ENCODE results near the gene CARD14.
"Not testable (repeated sequence)": the region's sequence is repeated elsewhere in the genome, so short reads cannot be mapped to it uniquely, and the experiment has no call there.

The CARD14 gene

DNA sequence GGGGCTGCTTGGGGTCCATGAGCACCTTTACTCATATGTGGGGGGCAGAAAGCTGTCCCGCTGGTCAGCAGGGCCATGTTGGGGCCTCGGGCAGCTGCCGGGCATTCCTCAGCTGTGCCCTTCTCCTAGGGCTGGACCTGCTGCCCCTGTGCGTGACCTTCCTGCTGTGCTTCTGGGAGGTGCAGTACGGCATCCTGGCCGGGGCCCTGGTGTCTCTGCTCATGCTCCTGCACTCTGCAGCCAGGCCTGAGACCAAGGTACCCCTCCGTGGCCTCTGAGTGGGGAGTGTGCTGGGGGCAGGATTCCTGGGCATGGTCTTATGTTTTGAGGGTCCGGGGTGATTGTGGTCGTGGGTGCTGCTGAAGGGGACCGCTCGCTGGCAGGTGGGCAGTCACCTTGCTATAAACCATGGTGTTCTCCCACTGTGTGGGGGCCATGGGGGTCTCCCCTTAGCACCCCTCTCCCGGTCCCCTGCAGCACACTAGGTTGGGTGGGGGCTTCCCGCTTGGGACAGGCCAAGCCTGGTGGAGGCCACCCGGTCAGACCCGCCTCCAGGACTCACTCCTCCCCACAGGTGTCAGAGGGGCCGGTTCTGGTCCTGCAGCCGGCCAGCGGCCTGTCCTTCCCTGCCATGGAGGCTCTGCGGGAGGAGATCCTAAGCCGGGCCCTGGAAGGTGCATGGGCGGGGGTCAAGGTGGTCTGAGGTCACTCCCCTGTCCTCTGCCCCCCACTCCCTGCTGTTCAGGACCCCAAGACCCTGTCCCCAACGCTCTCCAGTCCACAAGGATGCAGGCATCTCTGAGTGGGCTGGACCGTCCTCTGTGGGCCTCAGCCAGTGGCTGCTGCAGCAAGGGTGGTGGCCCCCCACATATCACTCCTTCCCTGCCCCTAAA is 78.4 kb downstream of the CARD14 start:
- no peaks in the 10 kb centered on the region for H3K9me3 ChIP-seq (ENCODE audit: low read length)
- no peaks in the 10 kb centered on the region for H3K27me3 ChIP-seq (ENCODE audit: control insufficient read depth in 1 of 2, insufficient read depth in 2 of 2, low read length in 2 of 2)
- H3K4me1 ChIP-seq (ENCODE audit: insufficient read depth, low read length): no peaks in the 10 kb centered on the region
- no peak overlapping the region for H3K9ac ChIP-seq (ENCODE audit: low read length)
- peaks cover 15% of the 10 kb centered on the region for H3K36me3 ChIP-seq (ENCODE audit: insufficient read depth, low read length)
- no peak overlapping the region for H3K4me3 ChIP-seq (ENCODE audit: low read depth in 1 of 2, low read length in 2 of 2)
- H3K27ac ChIP-seq (ENCODE audit: low read depth, low read length): no peak overlapping the region

DNA sequence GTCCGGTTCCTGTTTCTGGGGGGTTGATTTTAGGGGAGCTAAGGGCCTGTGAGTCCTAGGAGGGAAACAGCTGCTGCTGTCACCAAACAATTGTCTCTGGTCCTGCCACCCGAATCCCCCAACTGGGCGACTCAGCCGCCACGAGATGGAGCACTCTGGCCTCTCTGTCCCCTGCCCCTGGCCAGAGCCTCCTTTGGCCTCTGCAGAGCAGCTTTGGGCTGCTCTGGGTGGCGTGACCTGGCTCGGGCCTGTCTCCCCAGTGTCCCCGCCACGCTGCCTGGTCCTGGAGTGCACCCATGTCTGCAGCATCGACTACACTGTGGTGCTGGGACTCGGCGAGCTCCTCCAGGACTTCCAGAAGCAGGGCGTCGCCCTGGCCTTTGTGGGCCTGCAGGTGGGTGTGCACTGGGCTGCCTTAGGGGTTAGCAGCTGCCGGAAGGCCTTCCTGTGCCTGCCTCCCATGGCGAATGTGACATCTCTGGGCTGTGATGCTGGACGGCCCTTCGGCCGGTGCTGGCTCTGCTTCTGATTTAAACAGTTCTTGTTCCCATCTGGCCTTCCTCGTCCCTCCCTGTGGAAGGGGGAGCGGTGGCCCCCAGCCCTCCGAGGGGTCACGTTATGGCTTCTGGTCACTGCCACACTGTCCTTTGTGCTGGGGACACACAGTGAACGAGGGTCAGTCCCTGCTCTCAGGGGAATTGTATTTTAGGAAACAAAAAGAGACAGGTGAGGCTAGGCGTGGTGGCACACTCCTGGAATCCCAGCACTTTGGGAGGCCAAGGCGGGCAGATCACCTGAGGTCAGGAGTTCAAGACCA is 79.3 kb downstream of the CARD14 start:
- Histone ChIP-seq H3K9me3 (ENCODE audit: low read length) (no peaks in the 10 kb centered on the region), H3K27me3 (ENCODE audit: control insufficient read depth in 1 of 2, insufficient read depth in 2 of 2, low read length in 2 of 2) (no peaks in the 10 kb centered on the region), H3K4me3 (ENCODE audit: low read depth in 1 of 2, low read length in 2 of 2) (no peak overlapping the region), H3K4me1 (ENCODE audit: insufficient read depth, low read length) (no peaks in the 10 kb centered on the region), H3K27ac (ENCODE audit: low read depth, low read length) (no peak overlapping the region), H3K9ac (ENCODE audit: low read length) (no peak overlapping the region), H3K36me3 (ENCODE audit: insufficient read depth, low read length) (peaks cover 13% of the 10 kb centered on the region)

DNA sequence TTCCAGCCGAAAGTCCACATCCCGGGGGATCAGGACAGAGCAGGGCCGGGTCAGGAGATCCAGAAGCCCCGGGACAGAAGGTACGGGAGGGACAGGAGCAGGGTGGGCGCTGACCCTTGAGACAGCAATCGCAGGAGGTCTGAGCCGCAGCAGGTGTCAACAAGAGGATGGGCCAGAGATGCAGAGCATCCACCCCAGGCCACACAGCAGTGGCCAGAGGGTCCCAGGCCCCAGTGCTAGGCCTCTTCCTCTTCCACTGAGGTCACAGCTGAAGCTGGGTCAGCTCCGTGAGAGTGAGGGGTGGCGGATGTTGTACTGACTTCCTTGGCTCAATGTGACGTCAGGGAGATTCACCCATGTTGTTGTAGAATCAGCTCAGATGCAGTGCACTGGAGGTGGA is 82.1 kb downstream of the CARD14 start:
- Histone ChIP-seq H3K36me3 (ENCODE audit: insufficient read depth, low read length) (no peaks in the 10 kb centered on the region), H3K4me1 (ENCODE audit: insufficient read depth, low read length) (no peaks in the 10 kb centered on the region), H3K4me3 (ENCODE audit: low read depth in 1 of 2, low read length in 2 of 2) (no peak overlapping the region), H3K27ac (ENCODE audit: low read depth, low read length) (no peak overlapping the region), H3K9me3 (ENCODE audit: low read length) (no peaks in the 10 kb centered on the region), H3K9ac (ENCODE audit: low read length) (no peak overlapping the region), H3K27me3 (ENCODE audit: control insufficient read depth in 1 of 2, insufficient read depth in 2 of 2, low read length in 2 of 2) (no peaks in the 10 kb centered on the region)

DNA sequence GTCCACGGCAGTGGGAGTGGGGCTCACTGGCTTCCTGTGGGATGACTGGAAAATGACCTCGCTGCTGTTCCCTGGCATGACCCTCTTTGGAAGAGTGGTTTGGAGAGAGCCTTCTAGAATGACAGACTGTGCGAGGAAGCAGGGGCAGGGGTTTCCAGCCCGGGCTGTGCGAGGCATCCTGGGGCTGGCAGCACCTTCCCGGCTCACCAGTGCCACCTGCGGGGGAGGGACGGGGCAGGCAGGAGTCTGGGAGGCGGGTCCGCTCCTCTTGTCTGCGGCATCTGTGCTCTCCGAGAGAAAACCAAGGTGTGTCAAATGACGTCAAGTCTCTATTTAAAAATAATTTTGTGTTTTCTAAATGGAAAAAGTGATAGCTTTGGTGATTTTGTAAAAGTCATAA is 83.0 kb downstream of the CARD14 start:
- Histone ChIP-seq H3K27ac (ENCODE audit: low read depth, low read length) (no peak overlapping the region), H3K36me3 (ENCODE audit: insufficient read depth, low read length) (no peaks in the 10 kb centered on the region)

DNA sequence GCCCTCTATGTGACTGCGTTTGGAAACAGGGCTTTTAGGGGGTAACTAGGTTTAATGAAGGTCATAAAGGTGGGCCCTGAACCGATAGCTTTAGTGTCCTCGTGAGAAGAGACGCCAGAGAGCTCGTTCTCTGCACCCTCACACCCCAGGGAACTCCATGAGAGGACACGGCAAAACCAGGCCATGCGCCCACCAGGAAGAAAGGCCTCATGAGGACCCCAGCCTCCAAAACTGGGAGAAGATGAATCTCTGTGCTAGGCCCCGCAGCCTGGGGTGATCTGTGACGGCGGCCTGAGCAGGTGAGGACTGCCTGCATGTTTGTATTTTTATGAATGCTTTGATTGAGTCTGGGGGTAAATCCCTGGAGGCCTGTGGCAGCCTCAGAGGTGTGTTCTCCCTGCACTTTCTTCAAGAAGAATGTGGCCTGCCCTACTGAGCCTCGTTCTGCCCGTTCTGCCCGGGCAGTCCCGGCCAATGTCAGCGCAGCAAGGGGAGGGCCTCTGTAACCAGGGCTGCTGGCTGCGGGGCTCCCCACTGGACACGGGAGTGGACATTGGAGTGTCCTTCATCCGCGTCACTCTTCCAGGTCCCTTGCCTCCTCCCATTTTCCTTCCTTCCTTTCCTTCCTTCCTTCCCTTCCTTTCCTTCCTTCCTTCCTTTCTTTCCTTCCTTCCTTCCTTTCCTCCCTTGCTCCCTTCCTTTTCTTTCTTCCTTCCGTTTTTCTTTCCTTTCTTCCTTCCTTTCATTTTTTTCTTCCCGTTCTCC is 84.0 kb downstream of the CARD14 start:
- Histone ChIP-seq H3K27me3 (ENCODE audit: control insufficient read depth in 1 of 2, insufficient read depth in 2 of 2, low read length in 2 of 2) (no peaks in the 10 kb centered on the region), H3K36me3 (ENCODE audit: insufficient read depth, low read length) (no peaks in the 10 kb centered on the region), H3K27ac (ENCODE audit: low read depth, low read length) (no peak overlapping the region), H3K9ac (ENCODE audit: low read length) (no peak overlapping the region), H3K4me1 (ENCODE audit: insufficient read depth, low read length) (no peaks in the 10 kb centered on the region), H3K4me3 (ENCODE audit: low read depth in 1 of 2, low read length in 2 of 2) (no peak overlapping the region), H3K9me3 (ENCODE audit: low read length) (no peaks in the 10 kb centered on the region)

More for the DNA sequence above, 83.0 kb downstream of the CARD14 start:
- no peaks in the 10 kb centered on the region for H3K4me1 ChIP-seq (ENCODE audit: insufficient read depth, low read length)
- H3K9ac ChIP-seq (ENCODE audit: low read length): no peak overlapping the region
- no peaks in the 10 kb centered on the region for H3K27me3 ChIP-seq (ENCODE audit: control insufficient read depth in 1 of 2, insufficient read depth in 2 of 2, low read length in 2 of 2)
- no peaks in the 10 kb centered on the region for H3K9me3 ChIP-seq (ENCODE audit: low read length)
- no peak overlapping the region for H3K4me3 ChIP-seq (ENCODE audit: low read depth in 1 of 2, low read length in 2 of 2)

DNA sequence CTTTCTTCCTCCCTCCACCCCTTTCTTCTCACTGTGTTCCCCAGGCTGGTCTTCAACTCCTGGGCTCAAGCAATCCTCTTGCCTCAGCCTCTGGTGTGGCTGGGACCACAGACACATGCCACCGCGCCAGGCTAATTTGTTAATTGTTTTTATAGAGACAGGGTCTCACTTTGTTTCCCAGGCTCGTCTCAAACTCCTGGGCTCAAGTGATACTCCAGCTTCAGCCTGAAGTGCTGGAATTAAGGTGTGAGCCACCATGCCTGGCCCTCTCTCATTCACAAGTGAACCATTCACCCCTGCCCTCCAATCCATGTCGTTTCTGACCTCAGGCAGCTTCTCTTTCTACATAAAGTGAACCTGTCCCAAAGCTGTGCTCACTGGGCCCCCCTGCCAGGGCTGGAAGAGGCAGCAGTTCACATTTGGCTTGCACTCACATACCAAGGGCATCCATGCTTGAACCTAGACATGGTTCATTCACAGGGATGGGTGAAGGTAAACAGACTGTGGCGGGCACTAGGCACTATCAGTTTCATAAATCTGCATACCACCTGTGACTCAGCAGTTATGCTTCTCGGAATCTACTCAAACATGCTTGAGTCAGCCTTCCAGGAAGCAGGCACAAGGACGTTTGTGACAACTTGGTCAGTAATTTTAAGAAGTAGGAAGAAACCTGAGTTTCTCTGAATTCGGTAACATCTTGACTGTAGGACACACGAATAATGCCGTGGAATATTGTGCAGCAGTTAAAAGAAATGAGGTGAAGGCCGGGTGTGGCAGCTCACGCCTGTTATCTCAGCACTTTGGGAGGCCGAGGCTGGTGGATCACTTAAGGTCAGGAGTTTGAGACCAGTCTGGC is 84.8 kb downstream of the CARD14 start:
- Histone ChIP-seq H3K4me3 (ENCODE audit: low read depth in 1 of 2, low read length in 2 of 2) (no peak overlapping the region), H3K27ac (ENCODE audit: low read depth, low read length) (no peak overlapping the region), H3K4me1 (ENCODE audit: insufficient read depth, low read length) (peaks cover 2% of the 10 kb centered on the region), H3K36me3 (ENCODE audit: insufficient read depth, low read length) (no peaks in the 10 kb centered on the region), H3K9ac (ENCODE audit: low read length) (no peak overlapping the region), H3K27me3 (ENCODE audit: control insufficient read depth in 1 of 2, insufficient read depth in 2 of 2, low read length in 2 of 2) (no peaks in the 10 kb centered on the region), H3K9me3 (ENCODE audit: low read length) (no peaks in the 10 kb centered on the region)

DNA sequence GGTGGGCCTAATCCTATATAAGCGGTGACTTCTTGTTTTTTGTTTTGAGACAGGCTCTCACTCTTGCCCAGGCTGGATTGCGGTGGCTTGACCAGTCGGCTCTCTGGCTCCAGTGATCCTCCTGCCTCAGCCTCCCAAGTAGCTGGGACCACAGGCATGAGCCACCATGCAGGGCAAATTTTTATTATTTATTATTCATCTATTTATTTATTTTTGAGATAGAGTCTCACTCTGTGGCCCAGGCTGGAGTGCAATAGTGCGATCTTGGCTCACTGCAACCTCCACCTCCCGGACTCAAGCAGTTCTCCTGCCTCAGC is 86.2 kb downstream of the CARD14 start:
- Histone ChIP-seq H3K27ac (ENCODE audit: low read depth, low read length) (no peak overlapping the region), H3K9me3 (ENCODE audit: low read length) (no peaks in the 10 kb centered on the region), H3K4me1 (ENCODE audit: insufficient read depth, low read length) (peaks cover 4% of the 10 kb centered on the region), H3K4me3 (ENCODE audit: low read depth in 1 of 2, low read length in 2 of 2) (no peak overlapping the region), H3K9ac (ENCODE audit: low read length) (no peak overlapping the region), H3K36me3 (ENCODE audit: insufficient read depth, low read length) (no peaks in the 10 kb centered on the region), H3K27me3 (ENCODE audit: control insufficient read depth in 1 of 2, insufficient read depth in 2 of 2, low read length in 2 of 2) (no peaks in the 10 kb centered on the region)

DNA sequence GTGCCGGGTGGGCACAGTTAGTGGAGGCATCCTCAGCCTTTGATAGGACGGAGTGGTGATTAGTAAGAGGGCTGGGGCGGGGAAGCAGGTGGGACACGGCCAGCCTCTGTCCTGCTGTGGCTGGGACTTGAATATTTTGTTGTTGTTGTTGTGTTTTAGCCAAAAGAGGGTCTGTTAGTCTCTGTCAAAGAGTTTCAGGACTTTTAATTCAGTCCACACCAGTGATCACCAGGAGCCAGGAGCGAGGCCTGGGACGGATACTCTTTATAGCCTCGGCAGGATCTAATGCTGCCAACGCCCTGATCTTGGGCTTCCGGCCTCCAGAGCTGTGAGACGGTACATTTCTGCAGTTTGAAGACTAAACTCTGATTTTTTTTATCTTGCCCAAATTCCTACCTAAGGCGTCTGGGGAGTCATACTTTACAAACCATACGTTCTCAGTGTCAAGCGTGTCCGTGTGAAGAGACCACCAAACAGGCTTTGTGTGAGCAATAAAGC is 87.9 kb downstream of the CARD14 start:
- Histone ChIP-seq H3K36me3 (ENCODE audit: insufficient read depth, low read length) (no peaks in the 10 kb centered on the region), H3K9me3 (ENCODE audit: low read length) (no peaks in the 10 kb centered on the region), H3K27me3 (ENCODE audit: control insufficient read depth in 1 of 2, insufficient read depth in 2 of 2, low read length in 2 of 2) (no peaks in the 10 kb centered on the region), H3K9ac (ENCODE audit: low read length) (no peak overlapping the region), H3K4me1 (ENCODE audit: insufficient read depth, low read length) (peaks cover 17% of the 10 kb centered on the region), H3K27ac (ENCODE audit: low read depth, low read length) (no peak overlapping the region), H3K4me3 (ENCODE audit: low read depth in 1 of 2, low read length in 2 of 2) (no peak overlapping the region)

DNA sequence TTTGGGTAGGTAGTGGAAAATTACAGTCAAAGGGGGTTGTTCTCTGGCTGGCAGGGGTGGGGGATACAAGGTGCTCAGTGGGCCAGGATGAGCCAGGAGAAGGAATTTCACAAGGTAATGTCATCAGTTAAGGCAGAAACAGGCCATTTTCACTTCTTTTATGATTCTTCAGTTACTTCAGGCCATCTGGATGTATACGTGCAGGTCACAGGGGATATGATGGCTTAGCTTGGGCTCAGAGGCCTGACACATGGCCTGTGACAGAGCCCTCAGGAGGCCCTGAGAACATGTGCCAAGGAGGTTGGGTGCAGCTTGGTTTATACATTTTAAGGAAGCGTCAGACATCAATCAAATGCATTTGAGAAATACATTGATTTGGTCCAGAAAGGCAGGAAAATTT is 88.5 kb downstream of the CARD14 start:
- H3K4me1 ChIP-seq (ENCODE audit: insufficient read depth, low read length): peaks cover 21% of the 10 kb centered on the region
- H3K27me3 ChIP-seq (ENCODE audit: control insufficient read depth in 1 of 2, insufficient read depth in 2 of 2, low read length in 2 of 2); H3K9me3 ChIP-seq (ENCODE audit: low read length); H3K27ac ChIP-seq (ENCODE audit: low read depth, low read length); H3K9ac ChIP-seq (ENCODE audit: low read length); H3K4me3 ChIP-seq (ENCODE audit: low read depth in 1 of 2, low read length in 2 of 2); H3K36me3 ChIP-seq (ENCODE audit: insufficient read depth, low read length): not testable (repeated sequence)
